Uterus (tissue), 2 donors: ENCODE results near the gene SPESP1.

ENCODE experiments used
- CTCF ChIP-seq, 4 experiments: fragments of 200-600 bp in 2 of 4; fragments of 450-650 bp in 2 of 4; sonication (generic) in 2 of 4; IDR thresholded peaks; one replicate each; pipeline ENCODE4 v1.5.1; 2016 to 2019; ENCODE audit warnings: antibody characterized with exemption in 4 of 4, mild to moderate bottlenecking in 2 of 4, moderate library complexity in 1 of 4
- POLR2A ChIP-seq, 2 donors: fragments of 450-650 bp; IDR thresholded peaks; one replicate each; pipeline ENCODE4 v1.6.1; 2016; ENCODE audit warnings: antibody characterized with exemption in 2 of 2, mild to moderate bottlenecking in 1 of 2, moderate library complexity in 1 of 2

- TF ChIP-seq CTCF (IDR thresholded peaks at IDR 0.05), result no peak
- no peak for TF ChIP-seq POLR2A (IDR thresholded peaks at IDR 0.05)
Measured at GRCh38 chr15:68887819-68888218, 42.5 kb upstream of the SPESP1 start.
